Heart right ventricle (tissue), 16 donors: Measurements from ENCODE around the gene CRYBA2. TPM values are rescaled to one million over a fixed set of nuclear protein-coding genes. Genes with fewer than 3 reads are reported as not detected.

Experiments used
- ATAC-seq, 8 donors: fragments of 200-7000 bp; cut with Tn5 transposase; one replicate each; pipeline ENCODE4 v1.9.1; 2020; ENCODE audit warnings: mild to moderate bottlenecking in 8 of 8, moderate library complexity in 8 of 8, moderate number of reproducible peaks in 1 of 8
- DNase-seq, 2 donors: peaks; one replicate each; pipeline ENCODE4 v3.0.0-alpha.2; 2020
- H3K27ac ChIP-seq, 10 donors: fragments of 200-600 bp; sonication (generic) in 2 of 10; one replicate each; pipeline versions ENCODE4 v1.5.0 to v1.8.0; 2020 to 2022; ENCODE audit warnings: mild to moderate bottlenecking in 3 of 10
- H3K27me3 ChIP-seq, 7 donors: fragments of 200-600 bp; one replicate each; pipeline ENCODE4 v1.8.0; 2021 to 2022; ENCODE audit warnings: mild to moderate bottlenecking in 2 of 7
- H3K36me3 ChIP-seq, 9 donors: fragments of 200-600 bp; sonication (generic) in 1 of 9; one replicate each; pipeline versions ENCODE4 v1.5.0 to v1.8.0; 2020 to 2022; ENCODE audit warnings: mild to moderate bottlenecking in 2 of 9
- H3K4me1 ChIP-seq, 9 donors: fragments of 200-600 bp; sonication (generic) in 1 of 9; one replicate each; pipeline versions ENCODE4 v1.5.0 to v1.8.0; 2020 to 2022; ENCODE audit warnings: mild to moderate bottlenecking in 4 of 9
- H3K4me3 ChIP-seq, 10 donors: fragments of 200-600 bp; sonication (generic) in 2 of 10; one replicate each; pipeline versions ENCODE4 v1.5.0 to v1.8.0; 2020 to 2022; ENCODE audit warnings: mild to moderate bottlenecking in 7 of 10, moderate library complexity in 2 of 10
- H3K9me3 ChIP-seq, 11 donors: fragments of 200-600 bp in 10 of 11; sonication (generic) in 2 of 11; one replicate each; pipeline versions ENCODE4 v1.5.0 to v1.8.0; 2013 to 2022; ENCODE audit warnings: mild to moderate bottlenecking in 2 of 11, control low read depth in 1 of 11, moderate library complexity in 1 of 11
- WGBS, 2 donors: extraction: QIAGEN DNeasy Blood & Tissue Kit; methylation state at CpG; one replicate each; pipeline ENCODE4 v1.1.7; 2013; ENCODE audit warnings: inconsistent platforms in 1 of 2; 5-methylcytosine and 5-hydroxymethylcytosine counted together
- intact Hi-C, 10 donors: fragments of 100-400 bp; cut with DNase I; formaldehyde crosslinking; loops; one replicate each; pipeline versions ENCODE4 v1.11.1 to v1.14.2; 2022
- polyA plus RNA-seq, 2 donors: library from polyadenylated mRNA; stranded (reverse); fragments of 200-250 nt; gene quantifications; one replicate each; pipeline ENCODE4 v1.2.3, GENCODE V29; 2013
- total RNA-seq, 10 donors: library from RNA; stranded (reverse); fragmentation: NEBNext Ultra II Directional in 3 of 10; extraction: Animal tissue kit (Norgen Biotek cat#: 25700) in 3 of 10; gene quantifications; one replicate each; pipeline versions ENCODE4 v1.2.1 to v1.2.4, GENCODE V29; 2021 to 2023
- TF ChIP-seq, protein P1 (sequence below), 9 donors: fragments of 200-600 bp; sonication (generic) in 2 of 9; IDR thresholded peaks; one replicate each; pipeline versions ENCODE4 v1.5.0 to v1.8.0; 2021 to 2022; ENCODE audit warnings: antibody characterized with exemption in 9 of 9, mild to moderate bottlenecking in 5 of 9, moderate library complexity in 1 of 9
- donor health status: Arrhythmogenic right ventricular cardiomyopathy.
- donor health status: ischemic (EF 13 %, LVEDD 7.1; RV severe dilation, severe dysfunction).
- donor health status: healthy with polysubstance abuse.
- donor health status: DM: no; HTN: yes; CAD: no.
- donor health status: DM: no; HTN: no; CAD: no.
- donor health status: ischemic (EF 25% LVEDD 6.9; RV normal size, moderate dysfunction).
- donor health status: ischemic (EF 25% LVEDD 5.7; RV mildly dilated, moderate dysfunction).
- donor health status: healthy.
- donor health status: DM: yes; HTN: yes; CAD: no.
- donor health status: Ischemic cardiomyopathy.
- donor health status: ischemic (EF 35%, LVEDD 5.7; RV mildly dilated, moderate dysfunction).
- donor health status: nonischemic (EF 11% LVEDD 7.7; RV severe dilation, severe dysfunction).
- donor health status: DM: yes; HTN: yes; CAD: no.
- donor health status: PGD.
- donor health status: ischemic (EF 29% LVEDD 5.4; RV normal size, mild dysfunction).
- donor health status: nonischemic (EF 23%, LVEDD 6.1; RV moderate dilation, normal function).

The CRYBA2 gene
- total and polyA plus RNA-seq, 12 donors: not detected

DNA sequence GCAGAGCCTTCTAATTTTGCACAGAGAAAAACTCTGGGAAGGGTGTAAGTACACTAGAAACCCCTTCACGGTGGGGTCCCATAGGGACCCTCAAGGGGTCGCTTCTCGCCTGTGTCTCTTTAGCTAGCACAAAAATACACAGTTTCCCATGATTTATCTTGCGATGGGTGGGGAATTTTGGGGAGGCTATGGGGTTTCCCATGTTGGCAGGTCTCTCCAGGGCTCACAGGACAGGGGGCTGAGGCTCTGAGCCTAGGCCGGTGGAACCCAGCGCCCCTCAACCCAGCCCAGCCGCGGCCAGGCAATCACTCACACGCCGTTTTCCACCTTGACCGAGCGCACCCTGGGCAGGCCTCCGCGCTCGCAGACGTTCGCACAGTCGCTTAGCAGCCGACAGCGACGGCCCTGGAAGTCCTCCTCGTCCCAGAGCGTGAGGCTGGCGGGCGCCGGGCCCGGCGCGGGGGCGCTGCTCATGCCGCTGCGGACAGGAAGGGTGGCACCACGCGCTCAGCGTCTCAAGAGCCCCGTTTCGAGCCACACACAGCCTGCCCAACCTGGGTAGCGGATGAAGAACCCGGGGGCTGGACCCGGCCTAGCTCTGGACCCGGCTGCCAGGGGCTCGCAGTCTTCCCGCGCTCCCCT is 398 bp downstream of the CRYBA2 start:
- Histone ChIP-seq H3K9me3 (no peaks in the 10 kb centered on the region), H3K27me3 (peaks cover 56 to 99% (median 97%) of the 10 kb centered on the region in 7 donors), H3K4me3 (peak overlapping the region; percentile 29 to 58 (median 41)), H3K36me3 (no peaks in the 10 kb centered on the region), H3K4me1 (peaks cover 7 to 34% (median 24%) of the 10 kb centered on the region in 9 donors), H3K27ac (no peak overlapping the region)
- 1 to 2% methylated on average over 42 to 44 of the region's 44 CpGs for WGBS, 2 donors
- DNase-seq (no peak), ATAC-seq (peak in 4 of 8 donors; percentile 4 to 17 (median 10))
- TF ChIP-seq, protein P1, sequence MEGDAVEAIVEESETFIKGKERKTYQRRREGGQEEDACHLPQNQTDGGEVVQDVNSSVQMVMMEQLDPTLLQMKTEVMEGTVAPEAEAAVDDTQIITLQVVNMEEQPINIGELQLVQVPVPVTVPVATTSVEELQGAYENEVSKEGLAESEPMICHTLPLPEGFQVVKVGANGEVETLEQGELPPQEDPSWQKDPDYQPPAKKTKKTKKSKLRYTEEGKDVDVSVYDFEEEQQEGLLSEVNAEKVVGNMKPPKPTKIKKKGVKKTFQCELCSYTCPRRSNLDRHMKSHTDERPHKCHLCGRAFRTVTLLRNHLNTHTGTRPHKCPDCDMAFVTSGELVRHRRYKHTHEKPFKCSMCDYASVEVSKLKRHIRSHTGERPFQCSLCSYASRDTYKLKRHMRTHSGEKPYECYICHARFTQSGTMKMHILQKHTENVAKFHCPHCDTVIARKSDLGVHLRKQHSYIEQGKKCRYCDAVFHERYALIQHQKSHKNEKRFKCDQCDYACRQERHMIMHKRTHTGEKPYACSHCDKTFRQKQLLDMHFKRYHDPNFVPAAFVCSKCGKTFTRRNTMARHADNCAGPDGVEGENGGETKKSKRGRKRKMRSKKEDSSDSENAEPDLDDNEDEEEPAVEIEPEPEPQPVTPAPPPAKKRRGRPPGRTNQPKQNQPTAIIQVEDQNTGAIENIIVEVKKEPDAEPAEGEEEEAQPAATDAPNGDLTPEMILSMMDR (IDR thresholded peaks at IDR 0.05): no peak
- intact Hi-C loops: loop anchor here in 1 of 10 donors (10.0 kb wide), 1 partner anchor 162 kb away; no protein-coding TSS in a partner anchor

- DNase-seq (no peak), ATAC-seq (no peak)
- intact Hi-C loops: loop anchor here in 1 of 10 donors (10.0 kb wide), 1 partner anchor 163 kb away; no protein-coding TSS in a partner anchor
- WGBS, 2 donors: 9 to 12% methylated on average over 7 of the region's 7 CpGs
- H3K27me3 ChIP-seq: peaks cover 61 to 100% (median 100%) of the 10 kb centered on the region in 7 donors
- no peak overlapping the region for H3K27ac ChIP-seq
- no peaks in the 10 kb centered on the region for H3K9me3 ChIP-seq
- H3K4me3 ChIP-seq: no peak overlapping the region
- no peaks in the 10 kb centered on the region for H3K36me3 ChIP-seq
- TF ChIP-seq, protein P1 (IDR thresholded peaks at IDR 0.05): no peak
- H3K4me1 ChIP-seq: peaks cover 7 to 34% (median 24%) of the 10 kb centered on the region in 9 donors
These were observed 1.0 kb downstream of the CRYBA2 start for GRCh38 chr2:218992196-218992595.

- WGBS, 2 donors: 4 to 8% methylated on average over 13 of the region's 13 CpGs
- peaks cover 7 to 34% (median 24%) of the 10 kb centered on the region in 9 donors for H3K4me1 ChIP-seq
- H3K36me3 ChIP-seq: no peaks in the 10 kb centered on the region
- no peak overlapping the region for H3K4me3 ChIP-seq
- no peak overlapping the region for H3K27ac ChIP-seq
- no peak for DNase-seq
- H3K27me3 ChIP-seq: peaks cover 61 to 100% (median 100%) of the 10 kb centered on the region in 7 donors
- no peaks in the 10 kb centered on the region for H3K9me3 ChIP-seq
- TF ChIP-seq, protein P1 (IDR thresholded peaks at IDR 0.05): no peak
- ATAC-seq: no peak
- intact Hi-C loops: loop anchor here in 1 of 10 donors (10.0 kb wide), 1 partner anchor 163 kb away; no protein-coding TSS in a partner anchor
These were observed 1.5 kb downstream of the CRYBA2 start for GRCh38 chr2:218991674-218992168.

DNA sequence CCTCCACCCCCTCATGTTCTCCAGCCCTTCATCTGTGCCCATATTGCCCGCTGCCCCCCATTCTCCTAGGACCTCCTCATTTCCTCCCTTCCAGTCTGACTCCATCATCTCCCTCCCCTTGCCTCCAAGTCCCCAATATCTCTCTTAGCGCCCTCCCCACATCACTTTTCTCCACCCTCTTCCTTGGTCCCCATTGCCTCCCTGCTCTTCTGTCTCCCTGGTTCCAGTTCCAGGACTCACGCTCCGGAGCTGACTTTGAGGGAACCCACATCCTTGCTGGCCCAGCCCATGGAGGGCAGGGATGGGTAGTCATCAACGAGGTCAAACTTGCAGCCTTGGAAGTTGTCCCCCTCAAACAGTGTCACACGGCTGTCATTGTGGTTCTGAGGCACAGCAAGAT is 2.6 kb downstream of the CRYBA2 start:
- intact Hi-C loops: loop anchor here in 1 of 10 donors (10.0 kb wide), 1 partner anchor 164 kb away; no protein-coding TSS in a partner anchor
- TF ChIP-seq, protein P1 (IDR thresholded peaks at IDR 0.05): no peak
- Histone ChIP-seq H3K27me3 (peaks cover 68 to 100% (median 100%) of the 10 kb centered on the region in 7 donors), H3K36me3 (no peaks in the 10 kb centered on the region), H3K9me3 (no peaks in the 10 kb centered on the region), H3K27ac (no peak overlapping the region), H3K4me3 (no peak overlapping the region), H3K4me1 (peaks cover 7 to 28% (median 19%) of the 10 kb centered on the region in 9 donors)
- no peak for DNase-seq
- no peak for ATAC-seq
- WGBS, 2 donors: 10 to 13% methylated on average over 6 of the region's 6 CpGs
